Effector CD8-positive, alpha-beta T cell (primary cell): ENCODE data around the gene KIF3B.
"Not testable (repeated sequence)": the region's sequence is repeated elsewhere in the genome, so short reads cannot be mapped to it uniquely, and the experiment has no call there.

Experiments
- DNase-seq: peaks from one replicate; lab custom pipeline; 2025; lab: John Stamatoyannopoulos, UW

Gene KIF3B

GRCh38 chr20:32330555-32330897 is 53.1 kb downstream of the KIF3B start:
- DNase-seq = no peak

DNA sequence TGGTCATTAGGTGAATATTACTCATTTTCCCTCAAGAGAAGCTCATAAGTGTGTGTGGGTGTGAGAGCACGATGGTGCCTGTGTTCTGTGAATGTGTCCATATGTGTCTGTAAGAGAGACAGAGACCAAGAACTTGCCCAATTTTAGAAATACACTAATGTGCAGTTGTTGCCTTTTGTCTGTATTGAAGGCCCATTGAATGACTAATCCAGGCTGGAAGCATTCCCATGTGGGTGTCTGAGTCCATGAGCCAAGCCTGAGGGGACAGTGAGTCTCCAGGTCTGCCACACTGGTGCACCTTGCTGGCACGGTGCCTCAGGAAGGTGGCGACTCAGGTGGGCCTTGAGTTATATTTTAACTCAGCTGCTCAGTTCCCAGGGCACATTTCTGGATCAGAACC is 55.2 kb downstream of the KIF3B start:
- DNase-seq = no peak

DNA sequence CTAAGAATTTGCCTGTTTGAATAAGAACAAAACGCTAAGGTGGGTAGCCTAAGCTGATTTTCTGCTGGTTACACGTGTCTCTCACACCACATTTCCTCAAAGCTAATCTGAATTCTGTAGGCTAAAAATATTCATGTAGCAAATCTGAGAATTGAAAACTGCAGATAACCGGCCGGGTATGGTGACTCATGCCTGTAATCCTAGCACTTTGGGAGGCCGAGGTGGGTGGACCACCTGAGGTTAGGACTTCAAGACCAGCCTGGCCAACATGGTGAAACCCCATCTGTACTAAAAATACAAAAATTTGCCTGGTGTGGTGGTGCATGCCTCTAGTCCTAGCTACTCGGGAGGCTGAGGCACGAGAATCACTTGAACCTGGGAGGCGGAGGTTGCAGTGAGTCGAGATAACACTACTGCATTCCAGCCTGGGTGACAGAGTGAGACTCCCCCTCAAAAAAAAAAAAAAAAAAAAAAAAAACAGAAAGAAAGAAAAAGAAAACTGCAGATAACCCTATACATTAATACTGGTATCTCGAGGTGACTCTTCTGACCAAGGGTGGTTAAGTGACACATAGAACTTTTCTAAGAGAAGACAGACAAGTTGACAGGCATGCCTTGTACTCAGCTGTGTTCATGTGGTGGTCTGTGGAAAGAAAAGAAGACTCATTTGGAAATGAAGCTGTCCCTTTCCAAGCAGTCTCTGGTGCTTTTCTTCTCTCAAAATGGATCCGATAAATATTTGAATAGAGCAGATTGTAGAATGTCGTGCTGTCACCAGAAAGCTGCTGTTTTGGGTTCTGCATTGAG is 55.9 kb downstream of the KIF3B start:
- no peak for DNase-seq

DNA sequence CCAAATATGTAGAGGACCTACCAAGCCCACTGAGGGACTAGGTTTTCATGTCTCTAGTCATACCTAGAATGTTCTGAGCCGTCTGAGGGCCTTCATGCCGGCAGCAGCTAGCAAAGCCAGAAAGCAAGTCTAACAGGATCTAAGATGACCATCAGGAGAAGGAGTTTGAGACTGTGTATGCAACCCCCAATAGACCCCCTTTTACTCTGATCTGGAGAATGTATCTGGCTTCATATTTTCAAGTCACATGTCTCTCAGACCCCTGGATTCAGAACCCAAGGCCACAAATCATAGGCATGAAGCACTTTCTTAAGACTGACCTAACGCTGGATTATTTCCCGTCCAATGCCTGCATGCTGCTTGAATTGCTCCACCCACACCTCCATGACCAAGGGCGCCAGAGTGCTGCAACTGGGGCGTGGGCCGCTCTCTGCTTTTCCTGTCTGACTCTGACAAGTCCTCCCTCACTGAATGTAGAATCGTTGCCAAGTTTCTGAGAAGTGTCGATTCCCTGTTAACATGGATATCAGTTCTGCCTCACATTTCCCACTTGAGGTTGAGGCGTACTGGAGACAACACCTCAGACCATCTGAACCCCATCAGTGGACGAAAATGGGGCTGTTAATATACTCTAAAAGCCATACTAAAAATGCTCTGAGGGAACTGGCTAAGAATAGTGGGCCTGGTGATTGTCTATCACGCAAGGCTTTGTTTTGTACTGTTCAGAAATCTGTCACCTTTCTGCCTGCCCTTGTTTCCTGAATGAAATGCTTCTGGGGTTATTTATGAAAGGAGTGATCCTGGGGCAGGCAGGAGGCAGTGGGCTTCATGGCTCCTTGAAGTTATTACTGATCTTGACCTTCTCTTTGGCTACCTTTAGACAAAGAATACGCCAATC is 56.8 kb downstream of the KIF3B start:
- no peak for DNase-seq

DNA sequence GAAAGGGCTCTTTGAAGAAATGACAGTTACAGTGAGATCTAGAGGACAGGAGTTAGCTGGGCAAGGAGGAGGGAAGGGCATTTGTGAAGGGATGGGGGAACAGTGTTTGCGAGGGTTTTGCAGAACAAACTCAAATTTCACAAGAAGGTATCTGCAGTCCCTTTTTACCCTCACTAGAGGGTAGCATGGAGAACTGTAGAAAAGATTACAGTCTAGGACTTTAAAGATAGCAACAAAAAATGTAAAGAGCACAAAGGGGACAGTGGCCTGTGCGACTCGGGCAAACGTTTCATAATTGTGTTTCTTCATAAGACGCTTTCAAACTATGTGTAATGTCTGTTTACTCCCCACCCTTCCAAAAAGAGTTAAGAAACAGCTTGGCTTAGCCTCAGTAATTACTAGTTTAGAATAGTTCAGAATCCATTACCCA is 59.5 kb downstream of the KIF3B start:
- DNase-seq = no peak

- DNase-seq = no peak
Observed at GRCh38 chr20:32337937-32338661, 60.6 kb downstream of the KIF3B start.

GRCh38 chr20:32338665-32339064 is 61.2 kb downstream of the KIF3B start:
- DNase-seq = no peak

GRCh38 chr20:32339116-32339515 is 61.7 kb downstream of the KIF3B start:
- no peak for DNase-seq

GRCh38 chr20:32341053-32341452 is 63.6 kb downstream of the KIF3B start:
- DNase-seq = not testable (repeated sequence)

DNA sequence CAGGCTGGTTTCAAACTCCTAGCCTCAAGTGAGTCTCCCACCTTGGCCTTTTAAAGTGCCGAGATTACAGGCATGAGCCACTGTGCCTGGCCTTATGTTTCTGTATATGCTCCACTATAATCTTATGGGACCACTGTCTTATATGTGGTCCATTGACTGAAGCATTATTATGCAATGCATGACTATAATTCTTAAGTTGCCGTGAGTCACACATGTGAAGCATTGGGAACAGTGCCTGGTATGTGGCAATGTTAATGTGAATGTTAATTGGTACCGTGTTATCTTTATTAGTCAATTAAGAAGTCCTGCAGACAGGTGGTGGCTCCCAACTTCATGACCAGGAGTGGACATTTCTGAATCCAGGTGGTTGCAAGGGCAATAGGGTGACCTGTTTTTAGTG is 66.0 kb downstream of the KIF3B start:
- DNase-seq = no peak

- no peak for DNase-seq
Observed at GRCh38 chr20:32344835-32345506, 67.5 kb downstream of the KIF3B start.

- DNase-seq = no peak
Observed at GRCh38 chr20:32348207-32348606, 70.8 kb downstream of the KIF3B start.

GRCh38 chr20:32350421-32350820 is 73.0 kb downstream of the KIF3B start:
- no peak for DNase-seq

DNA sequence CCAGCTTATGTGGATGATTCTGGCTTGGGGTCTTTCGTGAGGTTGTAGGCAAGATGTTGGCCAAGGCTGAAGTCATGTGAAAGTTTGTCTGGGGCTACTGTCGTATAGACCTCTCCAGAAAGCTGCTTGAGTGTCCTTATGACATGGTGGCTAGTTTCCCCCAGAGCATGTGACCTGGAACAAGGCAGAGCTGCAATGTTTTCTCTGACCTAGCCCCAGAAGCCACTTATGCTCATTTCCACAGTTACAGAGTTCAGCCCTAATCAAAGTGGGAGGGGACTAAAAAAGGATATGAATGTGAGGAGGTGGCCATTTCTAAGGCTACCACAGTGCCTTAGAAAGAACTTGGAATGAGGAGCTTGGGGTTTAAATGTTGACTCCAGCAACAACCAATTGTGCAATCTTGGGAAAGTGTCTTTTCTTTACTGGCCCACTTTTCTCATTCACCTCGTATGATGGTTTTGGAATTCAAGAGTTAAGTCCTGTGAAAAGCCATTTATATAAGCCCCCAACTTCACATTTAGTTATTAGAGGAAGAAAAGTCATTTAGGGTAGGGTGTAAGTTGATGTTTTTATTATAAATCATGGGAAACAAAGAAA is 74.8 kb downstream of the KIF3B start:
- DNase-seq = no peak

DNA sequence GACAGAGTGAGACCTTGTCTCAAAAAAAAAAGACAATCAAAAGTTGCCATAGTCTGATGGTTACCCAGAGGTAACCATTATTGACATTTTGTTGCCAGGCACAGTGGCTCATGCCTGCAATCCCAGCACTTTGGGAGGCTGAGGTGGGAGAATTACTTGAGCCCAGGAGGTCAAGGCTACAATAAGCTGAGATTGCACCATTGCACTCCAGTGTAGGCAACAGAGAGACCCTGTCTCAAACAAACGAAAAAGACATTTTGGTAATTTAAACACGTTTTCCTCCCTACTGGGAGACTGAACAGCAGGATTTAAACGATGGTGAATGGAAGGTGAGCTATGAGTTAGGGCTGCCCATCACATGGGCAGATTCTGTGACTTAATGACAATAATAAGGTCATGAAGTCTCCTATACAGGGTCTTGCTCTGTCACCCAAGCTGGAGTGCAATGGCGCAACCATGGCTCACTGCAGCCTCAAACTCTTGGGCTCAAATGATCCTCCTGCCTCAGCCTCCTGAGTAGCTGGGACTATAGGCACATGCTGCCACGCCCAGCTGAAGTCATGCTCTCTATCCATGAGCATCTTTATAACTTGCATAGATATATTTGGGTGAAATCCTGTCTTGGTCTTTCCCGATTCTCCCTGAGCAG is 76.5 kb downstream of the KIF3B start:
- no peak for DNase-seq

DNA sequence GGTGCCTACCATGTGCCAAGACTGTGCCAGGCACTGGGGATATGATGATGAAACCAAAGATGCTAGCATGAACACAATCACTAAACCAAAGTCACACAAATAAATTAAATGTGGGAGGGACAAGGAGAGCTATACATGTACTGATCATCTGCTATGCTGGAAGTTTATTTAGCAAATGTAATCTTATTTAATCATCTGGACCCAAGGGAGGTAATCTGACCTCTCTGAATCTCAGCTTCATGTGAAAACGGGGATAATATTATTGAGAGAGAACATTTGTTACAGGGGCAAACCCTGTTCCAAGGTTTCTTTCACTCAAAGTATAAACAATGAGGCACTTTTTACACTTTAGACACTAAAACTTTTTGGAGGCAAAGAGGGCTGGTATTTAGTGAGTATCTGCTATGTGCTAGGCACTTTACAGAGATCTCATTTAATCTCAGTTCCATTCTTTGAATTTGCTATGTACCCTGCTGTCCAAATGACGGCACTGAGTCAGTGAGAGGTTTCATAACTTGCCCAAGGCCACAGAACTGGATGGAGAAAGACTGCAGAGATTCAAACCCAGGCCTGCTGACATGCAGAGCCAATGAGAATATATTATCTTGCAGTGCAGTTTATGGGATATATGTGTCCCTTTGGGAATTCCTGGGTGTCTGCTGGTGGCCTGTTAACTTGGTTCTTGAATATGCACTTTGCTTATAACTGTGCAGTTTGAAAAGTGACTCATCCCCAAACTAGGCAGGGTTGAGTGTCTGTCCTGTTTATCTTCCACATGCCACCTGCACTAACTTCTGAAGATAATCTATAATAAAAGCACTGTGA is 77.4 kb downstream of the KIF3B start:
- no peak for DNase-seq

- DNase-seq = no peak
Observed at GRCh38 chr20:32355417-32355841, 78.0 kb downstream of the KIF3B start.

GRCh38 chr20:32355907-32356621 is 78.6 kb downstream of the KIF3B start:
- DNase-seq = not testable (repeated sequence)

DNA sequence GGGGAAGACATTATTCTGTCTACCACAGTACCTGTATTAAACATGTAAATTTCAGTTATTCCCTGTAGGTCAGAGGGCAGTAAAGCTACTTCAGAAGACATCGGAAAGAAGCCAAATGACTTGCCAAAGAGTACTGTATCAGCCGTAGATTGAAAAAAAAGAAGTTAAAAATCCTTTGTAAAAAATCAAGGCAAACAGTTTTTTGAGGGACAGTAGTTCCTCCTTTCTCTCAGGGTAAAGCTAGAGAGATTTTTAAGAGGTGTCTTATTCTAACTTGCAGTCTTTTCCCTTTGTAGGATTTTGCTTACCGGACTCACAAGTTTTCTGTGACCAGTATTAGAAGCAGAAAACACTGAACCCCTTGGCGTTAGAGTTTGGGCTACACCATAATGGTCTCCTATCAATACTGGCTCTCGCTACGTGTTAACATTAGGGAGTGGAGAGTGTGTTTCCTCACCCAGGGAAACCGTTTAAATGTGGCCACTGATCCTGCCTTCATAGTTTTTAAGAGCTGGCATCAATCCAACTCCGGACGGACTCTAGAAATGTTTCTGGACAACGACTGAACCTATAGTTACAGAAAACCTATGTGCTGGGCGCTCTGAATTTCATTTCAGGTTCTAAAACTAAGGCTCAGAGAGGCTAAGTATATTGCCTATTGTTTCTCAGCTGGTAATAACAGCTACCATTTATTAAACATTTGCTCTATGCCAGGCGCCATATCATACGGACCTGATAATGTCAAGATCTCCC is 79.3 kb downstream of the KIF3B start:
- no peak for DNase-seq
